Measurements from ENCODE around the gene ABTB2. TPM values are rescaled to one million over a fixed set of nuclear protein-coding genes. Genes with fewer than 3 reads are reported as not detected.

The ABTB2 gene
- total RNA-seq, 1 donor from 2014 or later: 72.8 TPM

DNA sequence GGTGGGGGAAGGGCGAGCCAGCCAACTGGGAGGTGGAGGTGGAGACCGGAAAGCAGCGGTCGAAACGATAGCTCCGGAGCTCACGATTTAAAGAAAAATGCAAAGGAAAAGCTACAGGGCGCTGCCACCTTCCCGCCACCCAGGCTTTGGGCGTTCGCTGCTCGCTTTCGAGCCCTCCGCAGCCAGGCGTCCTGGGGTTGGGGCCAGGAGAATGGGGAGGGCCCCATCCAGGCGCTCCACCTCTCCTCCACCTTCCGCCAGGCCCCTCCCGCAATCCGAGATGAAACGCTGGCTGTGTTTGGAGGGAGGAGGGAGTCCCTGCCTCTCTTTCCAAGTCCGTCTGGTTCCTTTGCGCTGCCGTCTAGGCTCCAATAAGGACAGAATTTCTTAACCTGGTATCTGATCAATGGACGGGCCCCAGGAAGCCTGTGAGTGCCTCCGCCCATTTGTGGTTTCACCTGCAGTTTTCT, 483 bp upstream of the ABTB2 start:
- Mint-ChIP-seq H3K36me3 (ENCODE audit: low read depth, unreplicated experiment) (peaks cover 19% of the 10 kb centered on the region), H3K4me3 (ENCODE audit: unreplicated experiment) (peak overlapping the region; percentile 92), H3K27me3 (ENCODE audit: unreplicated experiment) (peaks cover 9% of the 10 kb centered on the region), H3K9me3 (ENCODE audit: unreplicated experiment) (no peaks in the 10 kb centered on the region), H3K27ac (ENCODE audit: unreplicated experiment) (peak overlapping the region; percentile 30), H3K4me1 (ENCODE audit: unreplicated experiment) (peaks cover 39% of the 10 kb centered on the region)
- DNase-seq (ENCODE audit: low spot score): peak; percentile 60
- no peak for TF ChIP-seq CTCF (IDR thresholded peaks at IDR 0.05; ENCODE audit: unreplicated experiment)

DNA sequence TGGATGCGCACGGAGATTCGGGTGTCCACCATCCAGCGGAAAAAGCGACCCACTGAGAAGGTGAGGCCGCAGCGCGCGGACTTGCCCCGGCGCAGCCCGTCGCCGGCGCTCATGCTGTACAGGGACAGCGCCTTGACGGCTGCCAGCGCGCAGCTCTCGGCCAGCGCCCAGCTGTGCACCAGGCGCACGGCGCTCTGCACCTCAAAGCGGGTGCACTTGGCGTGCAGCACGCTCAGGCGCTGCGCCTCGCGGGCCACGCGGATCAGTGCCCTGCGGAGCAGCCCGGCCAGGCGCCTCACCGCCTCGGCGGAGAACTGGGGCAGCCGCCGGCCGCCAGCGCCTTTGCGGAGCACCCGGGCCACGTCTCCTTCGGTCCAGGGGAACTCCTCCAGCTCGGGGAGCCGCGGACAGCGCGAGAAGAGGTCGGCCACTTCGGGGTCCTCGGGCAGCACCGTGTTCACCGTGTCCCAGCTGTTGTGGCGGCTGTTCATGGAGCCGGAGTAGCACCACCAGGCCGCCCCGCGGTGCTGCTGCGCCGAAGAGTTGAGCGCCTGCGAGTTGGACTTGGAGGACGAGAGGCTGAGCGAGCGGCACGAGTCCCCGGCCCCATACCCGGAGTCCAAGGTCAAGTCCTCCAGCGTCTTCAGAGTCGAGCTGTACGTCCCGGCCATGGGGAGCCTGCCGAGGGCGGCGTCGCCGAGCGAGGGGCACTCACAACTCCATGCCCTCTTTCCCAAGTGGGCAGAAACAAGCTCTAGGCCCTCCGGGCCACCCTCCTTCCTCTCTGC, 703 bp downstream of the ABTB2 start:
- Mint-ChIP-seq H3K4me1 (ENCODE audit: unreplicated experiment) (peaks cover 35% of the 10 kb centered on the region), H3K4me3 (ENCODE audit: unreplicated experiment) (peak overlapping the region; percentile 99), H3K27ac (ENCODE audit: unreplicated experiment) (no peak overlapping the region), H3K9me3 (ENCODE audit: unreplicated experiment) (no peaks in the 10 kb centered on the region), H3K27me3 (ENCODE audit: unreplicated experiment) (peaks cover 9% of the 10 kb centered on the region), H3K36me3 (ENCODE audit: low read depth, unreplicated experiment) (peaks cover 23% of the 10 kb centered on the region)
- peak; percentile 40 for DNase-seq (ENCODE audit: low spot score)
- no peak for TF ChIP-seq CTCF (IDR thresholded peaks at IDR 0.05; ENCODE audit: unreplicated experiment)

DNA sequence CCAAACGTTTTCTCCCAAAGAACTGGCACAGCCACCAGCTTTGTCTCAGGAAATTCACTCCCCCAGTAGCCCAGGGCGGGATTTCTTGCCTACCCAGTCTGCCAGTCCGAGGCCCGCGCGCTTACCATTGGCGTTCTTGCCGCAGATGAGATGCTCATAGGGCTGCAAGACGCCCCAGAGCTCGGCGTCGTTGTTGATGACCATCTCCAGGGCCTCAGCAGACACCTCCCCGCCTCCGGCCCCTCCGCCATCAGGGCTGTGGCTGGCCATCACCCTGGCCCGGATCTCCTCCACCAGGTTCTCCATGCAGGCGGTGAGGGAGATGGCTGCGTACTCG, 1.3 kb downstream of the ABTB2 start:
- Mint-ChIP-seq H3K36me3 (ENCODE audit: low read depth, unreplicated experiment) (peaks cover 24% of the 10 kb centered on the region), H3K9me3 (ENCODE audit: unreplicated experiment) (no peaks in the 10 kb centered on the region), H3K27me3 (ENCODE audit: unreplicated experiment) (peaks cover 9% of the 10 kb centered on the region), H3K4me1 (ENCODE audit: unreplicated experiment) (peaks cover 40% of the 10 kb centered on the region), H3K4me3 (ENCODE audit: unreplicated experiment) (peak overlapping the region; percentile 99), H3K27ac (ENCODE audit: unreplicated experiment) (no peak overlapping the region)
- no peak for TF ChIP-seq CTCF (IDR thresholded peaks at IDR 0.05; ENCODE audit: unreplicated experiment)
- peak; percentile 33 for DNase-seq (ENCODE audit: low spot score)

DNA sequence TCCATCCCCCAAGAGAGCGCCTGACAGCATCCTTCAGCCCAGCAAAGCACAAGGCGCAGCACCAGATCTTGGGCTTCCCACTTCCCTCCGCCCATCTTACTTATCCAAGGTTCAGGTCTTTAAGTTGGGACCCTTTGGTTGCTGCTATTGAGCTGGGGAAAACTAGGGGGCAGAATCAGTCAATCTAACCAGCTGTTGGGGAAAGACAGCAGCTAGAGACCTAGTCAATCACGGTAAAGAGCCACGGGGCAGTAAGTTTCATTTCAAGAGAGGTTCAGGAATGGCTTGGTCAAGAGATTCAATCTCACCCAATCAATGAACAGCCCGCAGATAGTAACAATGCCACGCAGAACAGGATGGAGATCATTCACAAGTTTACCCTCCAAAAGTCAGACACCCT, 1.7 kb downstream of the ABTB2 start:
- H3K4me3 Mint-ChIP-seq (ENCODE audit: unreplicated experiment): peak overlapping the region; percentile 99
- H3K9me3 Mint-ChIP-seq (ENCODE audit: unreplicated experiment): no peaks in the 10 kb centered on the region
- peaks cover 9% of the 10 kb centered on the region for H3K27me3 Mint-ChIP-seq (ENCODE audit: unreplicated experiment)
- H3K4me1 Mint-ChIP-seq (ENCODE audit: unreplicated experiment): peaks cover 43% of the 10 kb centered on the region
- H3K27ac Mint-ChIP-seq (ENCODE audit: unreplicated experiment): no peak overlapping the region
- no peak for DNase-seq (ENCODE audit: low spot score)
- peaks cover 28% of the 10 kb centered on the region for H3K36me3 Mint-ChIP-seq (ENCODE audit: low read depth, unreplicated experiment)
- TF ChIP-seq CTCF (IDR thresholded peaks at IDR 0.05; ENCODE audit: unreplicated experiment): no peak

DNA sequence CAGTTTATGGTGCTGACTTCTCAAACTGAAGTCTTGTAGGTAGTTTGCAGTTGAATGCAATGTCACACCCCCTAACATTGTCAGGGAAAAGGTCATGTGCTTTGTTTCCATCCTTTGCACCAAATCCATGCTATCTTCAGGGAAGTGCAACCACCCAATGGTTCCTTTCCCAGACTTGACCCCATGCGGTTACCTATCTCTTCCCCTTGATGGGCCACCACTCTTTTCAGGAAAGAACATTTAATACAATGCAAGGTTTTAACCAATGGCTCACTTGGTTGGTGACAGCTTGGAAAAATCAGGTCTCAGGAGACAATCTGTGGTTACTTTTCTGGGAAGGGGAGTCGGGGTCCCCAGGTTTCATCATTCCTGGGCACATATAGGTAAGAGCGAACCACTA, 2.1 kb downstream of the ABTB2 start:
- H3K36me3 Mint-ChIP-seq (ENCODE audit: low read depth, unreplicated experiment): peaks cover 32% of the 10 kb centered on the region
- no peak for DNase-seq (ENCODE audit: low spot score)
- H3K4me1 Mint-ChIP-seq (ENCODE audit: unreplicated experiment): peaks cover 43% of the 10 kb centered on the region

More for the DNA sequence above, 2.1 kb downstream of the ABTB2 start:
- Mint-ChIP-seq H3K27ac (ENCODE audit: unreplicated experiment) (no peak overlapping the region), H3K4me3 (ENCODE audit: unreplicated experiment) (peak overlapping the region; percentile 99), H3K27me3 (ENCODE audit: unreplicated experiment) (peaks cover 9% of the 10 kb centered on the region), H3K9me3 (ENCODE audit: unreplicated experiment) (no peaks in the 10 kb centered on the region)
- no peak for TF ChIP-seq CTCF (IDR thresholded peaks at IDR 0.05; ENCODE audit: unreplicated experiment)
